NCI-H146 treated with DMSO at 0.1 percent for 48 hours (cell line): Measurements from ENCODE around the gene GATAD2A.
A peak's percentile ranks its signal among the peaks of the same experiment; 100 is the strongest.
"Not testable (repeated sequence)": the region's sequence is repeated elsewhere in the genome, so short reads cannot be mapped to it uniquely, and the experiment has no call there.

ENCODE experiments used
- DNase-seq: peaks from one replicate; lab custom pipeline; 2025; ENCODE audit not compliant: unreplicated experiment; lab: John Stamatoyannopoulos, UW

The GATAD2A gene

GRCh38 chr19:19404879-19405860 is at the start of gene GATAD2A:
Gene GATAD2A (plus strand): TSS chr19:19405675. CDS start chr19:19465346, 59,671 bp downstream.
- DNase-seq, result peak; percentile 75

DNA sequence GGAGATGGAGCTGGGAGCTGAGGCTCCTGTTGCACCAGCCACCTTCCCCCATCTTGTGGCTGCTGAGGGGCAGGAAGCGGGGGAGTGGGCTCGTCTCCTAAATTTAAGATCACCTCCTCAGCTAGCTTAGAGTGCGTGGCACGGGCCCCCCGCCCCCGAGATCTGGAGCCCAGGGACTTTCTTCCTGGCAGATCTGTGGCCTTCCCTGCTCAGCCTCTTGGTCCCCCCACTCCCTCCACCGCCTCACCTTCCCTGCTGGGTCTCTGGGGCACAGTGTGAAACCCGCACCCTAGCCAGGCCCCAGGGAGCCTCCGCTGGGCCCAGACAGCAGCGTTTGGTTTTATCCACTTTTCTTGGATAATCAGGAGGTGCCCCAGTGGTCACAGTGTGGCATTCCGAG is 49.0 kb upstream of the GATAD2A start:
- no peak for DNase-seq

DNA sequence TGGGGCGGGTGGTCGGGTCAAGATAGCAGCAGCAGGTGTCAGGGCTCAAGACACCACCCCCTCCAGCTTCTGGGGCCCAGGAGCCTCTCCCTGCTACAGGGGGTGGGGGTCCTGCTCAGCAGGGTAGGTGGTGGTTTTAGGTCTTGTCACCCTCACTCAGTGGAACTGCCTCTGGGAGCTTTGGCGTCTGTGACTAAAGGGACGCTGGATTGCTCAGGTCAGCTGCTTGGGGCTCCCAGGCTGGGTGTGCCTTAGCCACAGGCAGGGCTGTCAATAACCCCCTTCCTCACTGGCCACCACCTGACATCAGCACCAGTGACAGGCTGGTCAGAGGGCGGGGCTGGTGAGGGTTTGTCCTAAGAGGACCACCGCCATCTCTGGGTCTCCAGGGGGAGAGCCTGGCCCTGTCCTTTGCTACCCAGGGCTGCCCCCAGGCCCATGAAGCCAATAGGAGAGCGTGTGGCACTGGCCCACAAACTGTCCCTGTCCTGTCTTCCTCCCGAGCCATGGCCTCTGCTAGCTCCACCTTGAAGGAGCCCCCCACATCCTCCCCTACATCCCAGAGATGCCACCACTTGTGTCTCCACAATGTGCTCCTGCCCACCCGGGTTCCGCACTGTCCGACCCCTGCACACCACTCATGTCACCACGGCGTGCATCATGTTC is 48.4 kb upstream of the GATAD2A start:
- DNase-seq, result no peak

GRCh38 chr19:19361075-19361594 is 44.3 kb upstream of the GATAD2A start:
- peak; percentile 71 for DNase-seq

- DNase-seq, result no peak
Observed at GRCh38 chr19:19362075-19362474, 43.4 kb upstream of the GATAD2A start.

- DNase-seq, result peak; percentile 78
Observed at GRCh38 chr19:19366434-19367396, 38.8 kb upstream of the GATAD2A start.

GRCh38 chr19:19368087-19368486 is 37.4 kb upstream of the GATAD2A start:
- DNase-seq, result no peak

DNA sequence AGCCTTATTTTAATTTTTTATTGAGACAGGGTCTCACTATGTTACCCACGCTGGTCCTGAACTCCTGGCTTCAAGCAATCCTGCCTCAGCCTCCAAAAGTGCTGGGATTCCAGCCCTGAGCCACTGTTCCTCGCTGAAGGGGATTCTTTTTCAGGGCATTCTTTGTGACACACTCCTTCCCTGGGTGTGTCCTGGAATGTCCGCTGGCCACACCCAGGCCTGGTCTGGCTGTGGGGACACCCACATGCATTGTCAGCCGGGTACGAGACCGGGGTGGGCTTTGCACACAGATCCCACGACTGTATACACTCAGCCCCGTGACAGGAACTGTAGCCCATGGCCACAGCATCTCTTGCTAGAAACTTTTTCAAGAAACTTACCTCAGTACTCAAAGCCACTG is 34.4 kb upstream of the GATAD2A start:
- DNase-seq, result no peak

- DNase-seq, result peak; percentile 48
Observed at GRCh38 chr19:19372656-19373416, 32.6 kb upstream of the GATAD2A start.

GRCh38 chr19:19379527-19379926 is 25.9 kb upstream of the GATAD2A start:
- DNase-seq, result no peak

DNA sequence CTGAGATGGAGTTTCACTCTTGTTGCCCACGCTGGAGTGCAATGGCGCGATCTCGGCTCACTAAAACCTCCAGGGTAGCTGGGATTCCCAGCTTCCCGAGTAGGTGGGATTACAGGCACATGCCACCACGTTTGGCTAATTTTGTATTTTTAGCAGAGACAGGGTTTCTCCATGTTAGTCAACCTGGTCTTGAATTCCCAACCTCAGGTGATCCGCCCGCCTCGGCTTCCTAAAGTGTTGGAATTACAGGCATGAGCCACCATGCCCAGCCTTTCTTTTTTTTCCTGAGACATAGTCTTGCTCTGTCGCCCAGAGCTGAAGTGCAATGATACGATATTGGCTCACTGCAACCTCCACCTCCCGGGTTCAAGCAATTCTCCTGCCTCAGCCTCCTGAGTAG is 25.2 kb upstream of the GATAD2A start:
- not testable (repeated sequence) for DNase-seq

GRCh38 chr19:19381007-19381926 is 24.2 kb upstream of the GATAD2A start:
- no peak for DNase-seq

- DNase-seq, result no peak
Observed at GRCh38 chr19:19382118-19382517, 23.4 kb upstream of the GATAD2A start.

DNA sequence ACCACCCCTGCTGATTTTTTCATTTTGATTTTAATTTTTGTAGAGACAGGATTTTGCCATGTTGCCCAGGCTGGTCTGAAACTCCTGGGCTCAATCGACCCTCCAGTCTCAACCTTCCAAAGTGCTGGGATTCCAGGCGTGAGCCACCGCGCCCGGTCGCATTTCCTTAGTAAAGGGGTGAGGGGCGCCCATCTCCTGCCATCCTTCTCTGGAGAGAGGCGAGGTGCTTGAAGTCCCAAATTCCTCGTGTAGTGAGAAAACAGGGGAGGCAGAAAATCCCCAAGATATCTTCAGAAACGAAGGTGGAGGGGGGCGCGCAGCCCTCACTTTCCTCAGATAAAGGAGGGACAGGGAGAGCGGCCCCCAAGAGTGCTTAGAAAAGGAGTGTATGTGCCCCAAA is 21.0 kb upstream of the GATAD2A start:
- DNase-seq, result no peak

DNA sequence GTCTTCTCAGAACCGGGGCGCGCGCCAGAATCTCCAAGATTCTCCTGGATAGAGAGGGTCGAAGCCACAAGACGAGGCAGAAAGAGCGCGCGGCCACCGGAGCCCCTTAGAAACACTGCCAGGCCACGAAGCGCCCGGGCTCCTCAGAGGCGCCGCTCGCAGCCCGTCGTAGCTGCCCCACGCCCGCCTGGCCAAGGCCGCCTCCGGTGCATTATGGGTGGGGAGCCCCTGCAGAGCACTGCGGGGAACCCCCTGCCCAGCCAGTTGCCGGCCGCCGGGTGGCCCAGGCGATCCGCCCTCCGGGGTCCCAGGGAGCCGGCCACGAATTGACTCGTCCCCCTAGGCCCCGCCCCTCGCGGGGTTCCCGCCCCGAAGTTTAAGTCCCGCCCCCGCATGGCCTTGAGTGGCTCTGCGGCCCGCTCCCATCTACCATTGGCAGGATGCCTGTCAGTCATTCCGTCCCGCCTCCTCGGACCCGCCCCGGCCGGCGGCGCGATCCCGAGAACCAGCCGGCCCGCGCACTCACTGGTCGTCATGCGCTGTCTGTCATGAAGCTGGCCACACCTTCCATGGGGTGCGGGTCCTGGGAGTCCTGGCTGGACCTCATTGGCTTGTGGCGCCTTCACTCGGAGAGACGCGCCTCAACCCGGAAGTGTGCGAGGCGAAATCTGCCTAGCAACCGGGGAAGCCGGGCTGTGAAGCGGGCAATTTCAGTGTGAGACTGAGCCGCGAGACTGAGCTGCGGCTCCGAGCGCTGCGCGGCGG is 20.2 kb upstream of the GATAD2A start:
- DNase-seq, result peak; percentile 99

GRCh38 chr19:19385896-19386869 is 19.3 kb upstream of the GATAD2A start:
- peak; percentile 44 for DNase-seq

GRCh38 chr19:19387108-19387507 is 18.4 kb upstream of the GATAD2A start:
- DNase-seq, result no peak
